GM21367 (cell line): ENCODE measurements around the gene DYRK1B.

Experiments used
- ATAC-seq: cut with Tn5 transposase; IDR thresholded peaks from one replicate; pipeline ENCODE4 v1.9.1; 2021; ENCODE audit not compliant: unreplicated experiment

The DYRK1B gene

DNA sequence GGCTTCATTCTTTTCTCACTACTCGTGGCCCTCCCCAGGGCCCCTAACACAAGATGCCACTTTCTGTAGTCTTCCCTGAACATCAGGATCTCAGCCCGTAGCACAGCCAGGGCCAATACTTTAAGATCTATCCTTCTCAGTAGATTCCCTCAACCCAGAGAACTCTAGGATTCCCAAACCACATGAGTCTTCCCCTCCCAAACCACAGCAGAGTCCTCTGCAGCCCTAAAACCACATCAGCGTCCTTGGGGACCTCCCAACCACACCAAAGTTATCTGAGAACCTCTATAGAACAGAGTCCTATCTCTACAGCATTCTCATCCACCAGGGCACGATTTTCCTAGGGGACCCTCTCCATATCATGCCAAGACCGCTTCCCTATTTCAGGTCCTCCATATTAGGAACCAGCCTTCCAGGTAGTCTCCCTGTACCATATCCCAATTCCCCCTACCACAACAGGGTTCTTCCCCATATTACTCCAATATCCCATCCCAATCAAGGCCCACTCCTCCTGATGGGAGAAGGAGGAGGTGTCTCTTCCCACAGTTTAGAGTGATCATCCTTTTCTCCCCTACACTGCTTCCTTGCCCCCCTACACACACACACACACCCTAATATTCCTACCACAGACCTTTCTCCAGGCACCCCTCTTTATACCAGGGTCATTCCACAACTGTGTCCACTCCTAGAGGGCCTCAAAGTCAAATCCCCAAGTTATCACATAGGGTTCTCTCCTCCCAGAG, 1.4 kb downstream of the DYRK1B start:
- ATAC-seq, result no peak

DNA sequence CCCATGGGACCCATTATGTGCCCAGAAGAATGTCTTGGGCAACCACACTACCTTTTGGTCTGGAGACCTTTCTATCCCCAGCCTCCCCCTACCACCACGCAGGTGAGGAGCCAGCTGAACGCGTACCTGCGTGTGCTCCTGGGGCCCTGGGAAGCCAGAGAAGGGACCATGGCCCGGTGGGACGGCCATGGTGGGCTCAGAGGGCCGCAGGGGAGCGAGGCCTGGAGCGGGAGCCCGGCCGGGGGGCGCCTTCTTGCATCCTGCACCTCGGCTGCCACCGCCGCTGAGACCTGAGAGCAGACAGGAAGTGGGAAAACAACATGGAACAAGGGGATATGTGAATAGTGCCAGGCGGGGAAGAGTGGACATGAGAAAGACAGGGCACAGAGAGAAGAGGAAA, 2.3 kb downstream of the DYRK1B start:
- ATAC-seq, result no peak

DNA sequence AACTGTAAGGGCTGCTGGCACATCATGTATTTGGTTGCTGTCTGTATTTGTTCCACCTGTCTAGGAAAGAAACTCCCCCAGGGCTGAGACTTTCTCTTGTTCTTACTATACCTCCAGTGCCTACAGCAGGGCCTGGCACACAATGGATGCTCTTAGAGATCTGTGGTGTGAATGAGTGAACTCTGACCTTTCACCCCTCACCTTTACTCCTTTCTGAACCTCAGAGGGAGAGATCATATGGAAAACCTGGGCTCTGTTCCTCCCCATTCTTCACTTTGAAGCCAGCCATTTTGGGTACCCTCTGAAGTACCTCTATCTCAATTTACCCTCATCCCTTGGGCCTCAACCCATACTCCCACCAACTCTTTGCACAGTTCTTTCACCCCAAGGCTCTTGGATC, 3.1 kb downstream of the DYRK1B start:
- ATAC-seq, result no peak

DNA sequence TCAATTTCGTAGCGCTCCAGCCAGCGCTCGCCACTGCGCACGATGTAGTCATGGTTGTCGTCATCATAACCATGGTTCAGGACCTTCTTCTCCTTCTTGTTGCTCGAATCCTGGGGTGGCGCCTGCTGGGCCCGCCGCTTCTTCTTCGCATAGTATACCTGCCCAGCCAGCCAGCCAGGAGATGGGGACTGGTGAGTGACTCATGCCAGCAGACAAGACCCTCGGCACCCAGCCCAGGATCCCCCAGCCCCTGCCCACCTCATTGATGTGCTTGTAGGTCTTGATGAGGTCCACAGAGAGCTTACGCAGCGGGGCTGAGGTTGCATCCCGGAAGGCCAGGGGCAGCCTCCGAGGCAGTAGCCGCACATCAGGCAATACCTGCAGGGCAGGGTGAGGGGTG, 3.6 kb downstream of the DYRK1B start:
- ATAC-seq, result no peak

DNA sequence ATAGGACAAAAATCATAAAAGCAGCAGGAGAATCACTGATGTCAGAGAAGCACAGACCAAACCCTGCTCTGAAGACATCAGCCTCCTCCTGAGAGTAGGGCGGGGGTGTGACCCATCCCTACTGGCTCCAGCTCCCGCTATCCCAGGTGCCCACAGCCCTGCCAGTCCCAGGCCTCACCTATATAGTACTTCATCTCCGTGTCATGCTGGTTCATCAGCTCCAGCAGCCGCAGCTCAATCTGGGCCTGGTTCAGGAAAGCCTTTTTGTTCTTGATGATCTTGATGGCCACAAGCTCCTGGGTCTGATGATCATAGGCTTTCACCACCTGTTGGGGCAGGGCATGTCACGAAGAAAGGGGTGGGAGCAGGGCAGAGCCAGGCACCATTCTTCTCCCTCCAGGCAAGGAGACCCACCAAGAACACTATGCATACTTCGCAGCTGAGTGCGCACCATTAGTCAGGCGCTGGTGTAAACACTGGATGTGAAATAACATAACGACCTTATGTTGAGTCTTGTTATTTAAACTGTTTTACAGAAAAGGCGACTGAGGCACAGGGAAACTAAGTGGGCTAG, 4.2 kb downstream of the DYRK1B start:
- no peak for ATAC-seq

DNA sequence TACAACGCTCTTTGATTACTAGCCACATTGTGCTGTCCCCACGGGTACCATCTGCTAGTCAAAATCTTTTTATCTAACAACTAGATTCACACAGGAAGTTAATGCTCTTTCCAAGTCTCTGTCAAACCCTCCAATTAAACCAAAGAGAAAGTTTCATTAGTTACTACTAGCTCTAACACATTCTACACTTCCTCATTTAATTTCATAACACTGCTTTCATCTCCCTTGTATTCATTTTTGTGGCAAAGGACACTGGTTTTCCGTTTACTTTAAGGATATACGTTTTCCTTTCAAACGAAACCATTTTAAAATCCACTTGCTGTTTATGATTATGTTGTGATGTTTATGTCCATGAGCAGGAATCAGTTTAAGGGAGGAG, 5.3 kb downstream of the DYRK1B start:
- ATAC-seq, result no peak

DNA sequence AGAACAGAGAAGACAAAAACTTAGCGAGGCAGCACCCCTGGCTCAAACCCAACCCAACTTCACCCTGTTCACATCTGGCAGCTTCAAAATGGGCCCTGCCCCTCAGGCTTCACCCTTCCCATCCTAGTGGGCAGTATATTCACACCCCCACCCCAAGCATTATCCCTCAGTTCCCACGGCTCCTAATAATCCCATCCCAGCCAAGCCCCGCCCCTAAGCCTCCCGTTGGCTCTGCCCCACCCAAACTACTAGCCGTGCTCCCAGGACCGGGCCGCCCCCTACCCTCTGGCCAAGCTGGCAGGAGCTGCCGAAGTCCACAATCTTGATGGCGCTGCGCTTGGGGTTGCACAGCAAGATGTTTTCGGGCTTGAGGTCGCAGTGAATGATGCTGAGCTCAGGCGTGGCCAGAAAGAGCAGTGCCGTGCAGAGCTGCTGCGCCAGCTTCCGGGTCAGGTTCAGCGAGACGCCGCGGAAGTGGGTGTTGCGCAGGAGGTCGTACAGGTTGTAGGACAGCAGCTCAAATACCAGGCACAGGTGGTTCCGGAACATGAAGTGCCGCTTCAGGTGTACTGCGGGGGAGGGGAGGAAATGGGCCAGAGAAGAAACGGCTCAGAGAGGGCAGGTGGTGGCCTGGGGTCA, 5.8 kb downstream of the DYRK1B start:
- no peak for ATAC-seq

DNA sequence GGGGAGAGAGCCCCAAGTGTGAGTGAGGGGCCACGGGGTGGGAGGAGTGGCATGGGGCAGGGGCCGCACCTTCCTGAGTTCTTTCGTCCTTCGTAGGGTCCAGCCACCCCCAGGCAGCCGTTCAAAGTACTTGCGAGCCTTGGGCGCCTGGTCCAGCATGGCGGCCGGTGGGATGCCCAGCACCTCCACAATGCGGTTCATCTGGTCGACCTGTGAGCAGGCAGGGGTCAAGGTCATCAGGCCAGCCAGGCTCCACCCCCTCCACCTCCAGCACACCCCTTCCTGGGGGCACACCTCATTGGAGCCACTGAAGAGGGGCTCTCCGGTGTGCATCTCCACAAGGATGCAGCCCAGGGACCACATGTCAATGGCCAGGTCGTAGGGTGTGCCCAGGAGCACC, 6.7 kb downstream of the DYRK1B start:
- ATAC-seq, result no peak

DNA sequence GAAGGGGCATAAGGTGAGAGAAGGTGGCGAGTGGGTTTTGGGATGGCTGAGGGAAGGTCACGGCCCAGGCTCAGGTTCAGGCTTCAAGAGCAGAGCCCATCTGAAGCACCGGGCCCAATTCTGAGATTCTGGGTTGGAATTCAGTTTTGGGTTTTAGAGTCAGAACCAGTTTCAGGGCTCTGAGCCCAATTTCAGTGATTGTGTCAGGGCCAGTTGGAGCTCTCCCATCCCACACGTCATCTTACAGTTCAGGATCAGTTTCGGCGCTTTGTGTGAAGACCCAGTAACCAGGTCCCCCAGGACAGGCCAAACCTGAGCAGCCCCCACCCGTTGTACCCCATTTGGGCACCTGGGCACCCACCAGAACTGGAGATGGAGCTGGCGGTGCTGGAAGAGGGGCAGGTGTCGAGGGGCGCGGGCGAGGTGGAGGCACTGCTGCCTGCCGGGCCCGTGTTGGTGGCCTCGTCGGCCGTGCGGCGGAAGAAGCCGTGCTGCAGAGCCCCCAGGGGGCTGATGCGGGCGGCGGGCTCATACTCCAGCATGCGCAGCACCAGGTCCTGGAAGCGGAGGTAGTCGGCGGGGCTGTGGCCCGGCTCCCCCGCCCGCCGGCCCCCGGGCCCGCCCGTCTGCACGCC, 7.5 kb downstream of the DYRK1B start:
- ATAC-seq, result no peak

DNA sequence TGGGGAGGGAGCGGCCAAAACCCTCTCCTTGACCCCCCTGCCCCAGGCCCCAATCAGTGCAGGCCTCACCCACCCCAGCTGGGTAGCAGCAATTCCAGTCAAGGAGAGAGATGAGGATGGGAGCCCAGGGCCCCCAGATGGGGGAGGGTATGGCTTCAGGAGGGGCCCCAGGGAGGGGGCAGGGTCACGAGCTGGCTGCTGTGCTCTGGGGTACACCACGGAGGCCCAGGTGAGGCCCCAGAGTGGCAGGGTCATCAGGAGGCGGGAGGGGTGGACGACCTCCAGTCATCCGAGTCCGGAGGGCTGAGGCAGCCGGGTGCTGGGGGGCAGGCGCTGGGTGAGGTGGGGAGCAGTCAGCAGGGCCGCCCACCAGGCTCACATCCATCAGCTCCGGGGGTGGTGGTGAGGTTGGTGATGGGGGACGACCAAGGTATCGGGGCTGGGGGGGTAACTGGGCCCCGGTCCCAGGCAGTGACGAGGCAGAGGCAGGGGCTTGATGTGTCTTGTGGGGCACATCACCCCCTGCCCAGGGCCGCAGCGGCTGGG, 8.4 kb downstream of the DYRK1B start:
- ATAC-seq, result no peak

DNA sequence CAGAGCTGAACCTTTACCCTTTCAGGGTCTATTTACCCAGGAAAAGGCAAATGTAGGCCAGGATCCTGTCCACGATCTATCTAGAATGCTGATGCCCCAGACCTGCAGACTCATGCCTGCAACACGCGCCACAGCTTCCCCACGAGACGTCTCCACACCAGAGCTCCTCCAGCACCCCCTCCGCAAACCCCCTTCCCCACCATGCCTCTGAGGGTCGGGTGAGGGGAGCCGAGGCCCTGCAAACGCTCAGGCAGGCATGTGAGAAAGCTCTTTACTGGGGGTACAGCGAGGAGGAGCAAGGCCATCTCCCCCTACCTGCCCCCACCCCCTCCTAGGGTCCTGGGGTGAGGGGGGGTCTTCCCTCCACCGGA, 8.9 kb downstream of the DYRK1B start:
- no peak for ATAC-seq

DNA sequence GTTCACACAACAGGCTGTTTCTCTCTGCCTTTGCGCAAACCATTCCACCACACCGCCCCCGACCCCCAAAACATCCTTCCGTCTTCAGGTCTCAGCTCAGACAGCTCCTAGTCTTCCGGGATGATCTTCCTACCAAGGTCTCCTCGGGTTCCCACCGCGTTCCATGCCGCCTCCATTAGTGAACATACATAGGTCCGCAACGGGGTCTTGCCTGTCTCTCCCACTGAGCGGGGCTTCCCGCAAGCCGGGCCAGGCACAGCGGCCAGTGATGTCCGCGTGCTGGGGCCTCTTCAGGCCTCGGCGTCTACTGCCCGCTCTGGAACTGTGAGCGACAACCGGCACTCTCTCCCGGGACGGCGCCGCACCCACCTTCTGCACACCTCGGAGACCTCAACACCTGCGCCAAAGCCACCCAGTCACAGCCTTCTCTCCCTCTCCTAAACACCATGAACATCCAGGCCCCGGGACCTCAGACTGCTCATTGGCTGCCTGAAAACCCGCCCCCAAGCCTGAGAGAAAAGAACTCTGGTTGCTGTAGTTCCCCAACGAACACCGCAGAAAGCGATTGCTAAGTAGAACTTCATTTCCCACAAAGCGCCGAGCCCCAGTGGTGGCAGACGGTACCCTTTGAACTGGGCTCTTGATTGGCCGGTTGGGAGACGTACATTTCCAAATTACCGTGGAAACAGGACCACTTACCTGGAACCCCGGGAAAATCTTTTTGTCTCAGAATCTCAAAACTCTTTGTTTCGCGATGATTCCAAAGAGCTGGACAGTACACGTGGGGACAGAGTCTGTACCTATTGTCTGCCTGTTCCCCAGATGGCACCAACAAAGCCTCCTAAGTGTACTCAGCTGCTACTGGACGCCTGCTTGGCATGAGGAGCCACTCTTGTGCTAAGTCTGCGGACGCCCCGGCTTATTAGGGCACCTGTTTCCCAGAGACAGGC, 9.5 kb downstream of the DYRK1B start:
- ATAC-seq, result peak; percentile 89

DNA sequence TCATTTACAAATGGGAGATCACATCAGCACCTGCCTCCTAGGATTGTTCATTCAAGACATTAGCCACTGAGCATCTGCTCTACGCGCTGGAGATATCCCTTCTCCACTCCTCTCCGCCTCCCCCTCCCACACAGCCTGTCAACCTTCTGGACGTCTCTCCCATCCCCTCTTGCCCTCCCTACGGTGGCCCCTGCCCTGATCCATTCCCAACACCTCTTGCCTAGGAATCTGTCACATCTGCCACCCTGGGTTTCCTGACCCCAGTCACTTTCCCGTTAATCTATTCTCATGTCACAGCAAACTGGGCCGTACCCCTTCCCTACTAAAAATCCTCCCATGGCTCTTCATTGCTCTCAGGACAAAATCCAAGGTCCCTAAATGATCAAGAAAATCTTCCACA, 10.3 kb downstream of the DYRK1B start:
- ATAC-seq, result no peak

DNA sequence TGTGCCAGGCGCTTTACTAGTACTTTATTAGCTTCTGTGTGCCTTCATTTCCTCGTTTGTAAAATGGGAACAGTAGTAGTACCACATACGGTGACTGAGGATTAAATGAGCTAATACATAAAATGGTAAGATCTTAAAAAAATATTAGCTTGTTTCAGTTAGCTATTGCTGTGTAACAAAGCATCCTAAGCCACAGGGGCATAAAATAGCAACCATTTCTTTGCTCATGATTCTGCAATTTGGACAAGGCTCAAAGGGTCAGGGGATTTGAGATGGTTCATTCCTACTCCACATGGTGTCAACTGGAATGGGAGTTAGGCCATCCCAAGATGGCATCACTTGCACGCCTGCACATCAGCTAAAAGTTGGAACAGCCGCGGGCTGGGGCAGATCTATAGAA, 13.3 kb downstream of the DYRK1B start:
- ATAC-seq, result no peak

DNA sequence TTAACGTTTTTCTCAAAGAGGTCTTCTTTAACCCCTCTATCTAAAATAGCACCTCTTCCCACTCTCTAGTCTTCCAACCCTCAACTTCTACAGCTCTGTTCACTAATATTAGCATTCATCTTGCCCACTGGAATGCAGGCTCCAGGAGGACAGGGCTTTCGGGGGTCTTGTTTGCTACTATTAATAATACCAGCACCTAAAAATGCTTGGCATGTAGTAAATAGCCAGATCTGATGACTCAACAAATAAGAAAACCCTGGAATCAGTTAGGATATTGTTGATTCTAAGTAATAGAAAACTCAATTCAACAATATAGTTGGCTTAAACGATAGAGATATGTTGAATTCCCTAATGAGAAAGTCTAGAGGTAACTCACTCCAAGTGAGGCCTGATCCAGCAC, 14.2 kb downstream of the DYRK1B start:
- no peak for ATAC-seq

DNA sequence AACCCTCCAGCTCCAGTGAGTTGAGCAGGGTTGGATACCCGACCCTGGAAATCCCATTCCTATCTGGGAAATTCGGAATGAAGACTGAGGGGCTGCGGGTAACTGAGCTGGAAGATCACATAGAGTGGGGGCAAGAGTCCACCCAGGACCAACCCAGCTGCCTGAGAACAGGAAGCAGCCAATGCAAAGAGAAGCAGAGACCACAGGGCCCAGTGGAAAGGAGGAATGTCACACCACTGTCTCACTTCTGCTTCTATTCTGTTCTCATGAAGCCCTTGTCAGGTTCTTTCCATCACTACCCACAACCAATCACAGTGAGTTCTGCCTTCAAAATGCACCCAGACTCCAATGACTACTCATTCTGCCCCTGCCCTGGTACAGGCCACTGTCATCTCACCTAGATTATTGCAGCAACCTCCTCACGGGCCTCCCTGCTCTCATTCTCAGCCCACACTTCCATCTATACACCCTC, 15.3 kb downstream of the DYRK1B start:
- ATAC-seq, result no peak

DNA sequence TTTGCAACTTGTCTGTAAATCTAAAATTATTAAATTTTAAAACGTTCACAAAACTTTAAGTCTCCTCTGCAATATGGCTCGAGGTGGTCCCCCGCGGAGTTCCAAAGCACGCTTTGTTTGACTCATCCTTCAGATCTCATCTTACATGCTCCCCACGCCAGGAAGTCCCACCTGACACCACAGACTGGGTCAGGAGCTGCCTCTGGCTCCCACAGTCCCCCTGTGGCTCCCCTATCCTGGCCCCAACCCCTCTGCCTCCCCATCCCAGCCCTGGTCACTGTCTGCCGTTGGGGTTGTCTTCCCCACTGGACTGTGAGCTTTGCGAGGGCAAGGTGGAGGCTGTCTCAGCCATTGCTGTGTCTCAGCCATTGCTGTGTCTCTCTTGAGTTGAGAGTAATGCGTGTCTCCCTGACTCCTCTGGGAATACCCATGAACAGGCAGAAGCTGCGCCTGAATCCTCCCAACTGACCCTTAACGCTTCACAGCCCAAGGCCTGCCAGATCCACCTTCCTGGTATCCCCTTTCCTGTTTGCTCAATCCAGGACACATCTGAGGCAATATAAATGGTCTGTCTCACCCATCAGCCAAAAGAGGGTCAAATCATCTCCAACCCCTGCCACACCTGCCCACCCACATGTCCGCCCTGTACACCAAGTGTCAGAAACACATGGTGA, 15.9 kb downstream of the DYRK1B start:
- ATAC-seq, result no peak

DNA sequence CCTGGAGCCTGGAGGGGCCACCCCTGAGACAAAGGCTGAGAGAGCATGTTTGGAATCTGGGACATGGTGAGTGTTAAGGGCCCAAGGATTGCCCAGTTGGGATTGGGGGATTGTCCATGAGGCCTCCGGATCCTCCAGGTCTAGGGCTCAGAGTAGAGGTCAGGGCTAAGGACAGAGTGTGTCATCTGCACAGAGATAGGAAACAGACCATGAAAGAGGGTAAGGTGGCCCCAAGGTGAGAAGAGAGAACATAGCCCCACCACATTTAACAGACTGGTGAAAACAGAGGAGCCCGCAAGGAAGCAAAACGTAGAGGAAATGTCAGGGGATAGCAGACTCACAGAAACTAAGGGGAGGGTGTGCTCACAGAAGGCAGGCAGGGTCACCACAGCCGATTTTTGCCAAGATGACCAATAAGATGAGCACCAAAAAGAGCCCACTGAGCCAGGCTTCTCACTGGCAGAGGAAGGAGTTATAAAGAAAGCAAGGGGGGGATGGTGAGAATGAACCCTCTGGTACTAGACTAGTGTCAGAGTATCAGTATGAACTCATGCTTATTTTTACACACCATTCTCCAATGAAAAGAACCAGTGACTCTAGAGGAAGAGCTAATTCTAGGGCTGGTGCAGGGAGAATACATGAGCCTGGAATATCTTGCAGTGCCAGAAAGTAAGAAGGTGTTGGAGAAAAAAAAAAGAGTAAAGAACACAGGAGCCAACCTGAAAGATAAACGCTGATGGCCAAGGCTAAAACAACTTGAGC, 17.5 kb downstream of the DYRK1B start:
- no peak for ATAC-seq

DNA sequence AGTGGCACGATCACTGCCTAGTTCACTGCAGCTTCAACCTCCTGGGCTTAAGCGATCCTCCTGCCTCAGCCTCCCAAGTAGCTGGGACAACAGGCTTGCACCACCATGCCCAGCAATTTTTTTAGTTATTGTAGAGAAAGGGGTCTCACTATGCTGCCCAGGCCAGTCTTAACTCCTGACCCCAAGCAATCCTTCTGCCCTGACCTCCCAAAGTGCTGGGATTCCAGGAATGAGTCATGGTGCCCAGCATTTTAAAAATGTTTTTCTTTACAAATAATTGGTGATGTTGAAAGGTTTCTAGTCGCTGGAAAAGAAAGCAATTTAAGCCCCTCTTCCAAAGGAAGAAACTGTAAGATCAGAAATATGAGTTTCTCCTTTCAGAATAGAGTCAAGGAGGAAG, 19.4 kb downstream of the DYRK1B start:
- no peak for ATAC-seq
